ENCODE measurements around the gene TBXAS1.
A peak's percentile ranks its signal among the peaks of the same experiment; 100 is the strongest.

TBXAS1 gene

GRCh38 chr7:139947021-139947420, 118.0 kb downstream of the TBXAS1 start:
- no peak for DNase-seq (ENCODE audit: low read depth)

- no peak for DNase-seq (ENCODE audit: low read depth)
Measured at GRCh38 chr7:139948167-139948566, 119.1 kb downstream of the TBXAS1 start.

GRCh38 chr7:139948587-139949335, 119.7 kb downstream of the TBXAS1 start:
- no peak for DNase-seq (ENCODE audit: low read depth)

GRCh38 chr7:139949629-139950028, 120.6 kb downstream of the TBXAS1 start:
- no peak for DNase-seq (ENCODE audit: low read depth)

- DNase-seq (ENCODE audit: low read depth): no peak
Measured at GRCh38 chr7:139950881-139951525, 121.9 kb downstream of the TBXAS1 start.

- DNase-seq (ENCODE audit: low read depth): no peak
Measured at GRCh38 chr7:139953229-139953628, 124.2 kb downstream of the TBXAS1 start.

- DNase-seq (ENCODE audit: low read depth): no peak
Measured at GRCh38 chr7:139955109-139955820, 126.2 kb downstream of the TBXAS1 start.

- peak; percentile 60 for DNase-seq (ENCODE audit: low read depth)
Measured at GRCh38 chr7:139958599-139959284, 129.7 kb downstream of the TBXAS1 start.

GRCh38 chr7:139959285-139959628, 130.2 kb downstream of the TBXAS1 start:
- DNase-seq (ENCODE audit: low read depth): no peak

GRCh38 chr7:139959718-139960117, 130.7 kb downstream of the TBXAS1 start:
- DNase-seq (ENCODE audit: low read depth): no peak

- DNase-seq (ENCODE audit: low read depth): no peak
Measured at GRCh38 chr7:139960157-139960556, 131.1 kb downstream of the TBXAS1 start.

GRCh38 chr7:139965942-139966628, 137.0 kb downstream of the TBXAS1 start:
- no peak for DNase-seq (ENCODE audit: low read depth)

- no peak for DNase-seq (ENCODE audit: low read depth)
Measured at GRCh38 chr7:139966949-139967348, 137.9 kb downstream of the TBXAS1 start.

GRCh38 chr7:139968931-139969330, 139.9 kb downstream of the TBXAS1 start:
- DNase-seq (ENCODE audit: low read depth): no peak

- DNase-seq (ENCODE audit: low read depth): no peak
Measured at GRCh38 chr7:139972029-139972428, 143.0 kb downstream of the TBXAS1 start.

GRCh38 chr7:139973101-139974050, 144.3 kb downstream of the TBXAS1 start:
- no peak for DNase-seq (ENCODE audit: low read depth)

- DNase-seq (ENCODE audit: low read depth): no peak
Measured at GRCh38 chr7:139974179-139974811, 145.2 kb downstream of the TBXAS1 start.

- no peak for DNase-seq (ENCODE audit: low read depth)
Measured at GRCh38 chr7:139976055-139976837, 147.2 kb downstream of the TBXAS1 start.

GRCh38 chr7:139976838-139977656, 148.0 kb downstream of the TBXAS1 start:
- no peak for DNase-seq (ENCODE audit: low read depth)

Measured in fibroblast of gingiva (primary cell).